Right hindlimb (tissue), 1 donor: Measurements from ENCODE around the gene AOAH.
"Not testable (repeated sequence)": the region's sequence is repeated elsewhere in the genome, so short reads cannot be mapped to it uniquely, and the experiment has no call there.

ENCODE experiments used
- DNase-seq: peaks from one replicate; pipeline ENCODE4 v3.0.0-alpha.2; 2018

The AOAH gene

GRCh38 chr7:36654436-36654835 lies 69.9 kb downstream of the AOAH start:
- no peak for DNase-seq

GRCh38 chr7:36653663-36654355 lies 70.5 kb downstream of the AOAH start:
- DNase-seq = no peak

- peak; percentile 35 for DNase-seq
These were observed 71.2 kb downstream of the AOAH start for GRCh38 chr7:36653008-36653662.

GRCh38 chr7:36652431-36652830 lies 71.9 kb downstream of the AOAH start:
- DNase-seq = no peak

GRCh38 chr7:36651404-36651803 lies 72.9 kb downstream of the AOAH start:
- no peak for DNase-seq

- no peak for DNase-seq
These were observed 73.5 kb downstream of the AOAH start for GRCh38 chr7:36650766-36651312.

GRCh38 chr7:36650320-36650719 lies 74.0 kb downstream of the AOAH start:
- no peak for DNase-seq

- DNase-seq = not testable (repeated sequence)
These were observed 75.0 kb downstream of the AOAH start for GRCh38 chr7:36649319-36649718.

- DNase-seq = no peak
These were observed 75.9 kb downstream of the AOAH start for GRCh38 chr7:36648441-36648840.

GRCh38 chr7:36644625-36645422 lies 79.5 kb downstream of the AOAH start:
- DNase-seq = peak; percentile 28

- no peak for DNase-seq
These were observed 81.9 kb downstream of the AOAH start for GRCh38 chr7:36642414-36642813.

- DNase-seq = no peak
These were observed 82.3 kb downstream of the AOAH start for GRCh38 chr7:36642010-36642409.

GRCh38 chr7:36640682-36641081 lies 83.6 kb downstream of the AOAH start:
- no peak for DNase-seq

- DNase-seq = no peak
These were observed 84.5 kb downstream of the AOAH start for GRCh38 chr7:36639826-36640225.

GRCh38 chr7:36638586-36639263 lies 85.6 kb downstream of the AOAH start:
- no peak for DNase-seq

- DNase-seq = no peak
These were observed 86.2 kb downstream of the AOAH start for GRCh38 chr7:36638140-36638539.

- no peak for DNase-seq
These were observed 86.9 kb downstream of the AOAH start for GRCh38 chr7:36637417-36637816.

GRCh38 chr7:36636126-36636525 lies 88.2 kb downstream of the AOAH start:
- DNase-seq = no peak

GRCh38 chr7:36635091-36635490 lies 89.2 kb downstream of the AOAH start:
- no peak for DNase-seq

- no peak for DNase-seq
These were observed 90.9 kb downstream of the AOAH start for GRCh38 chr7:36633377-36633776.

- DNase-seq = no peak
These were observed 94.1 kb downstream of the AOAH start for GRCh38 chr7:36630112-36630650.

- DNase-seq = no peak
These were observed 94.9 kb downstream of the AOAH start for GRCh38 chr7:36629351-36629750.

- DNase-seq = no peak
These were observed 96.5 kb downstream of the AOAH start for GRCh38 chr7:36627836-36628235.
